Stimulated activated CD4-positive, alpha-beta T cell treated with anti-CD3 and anti-CD28 coated beads, TNF-alpha, amount 100 ng/mL, for 48 hours (primary cell): ENCODE measurements around the gene CLTA.
"Not testable (repeated sequence)": the region's sequence is repeated elsewhere in the genome, so short reads cannot be mapped to it uniquely, and the experiment has no call there.

Experiments used
- DNase-seq, 3 donors: peaks; one replicate each; pipeline ENCODE4 v3.0.0-alpha.2; 2020; ENCODE audit warnings: low read depth in 3 of 3

CLTA gene

DNA sequence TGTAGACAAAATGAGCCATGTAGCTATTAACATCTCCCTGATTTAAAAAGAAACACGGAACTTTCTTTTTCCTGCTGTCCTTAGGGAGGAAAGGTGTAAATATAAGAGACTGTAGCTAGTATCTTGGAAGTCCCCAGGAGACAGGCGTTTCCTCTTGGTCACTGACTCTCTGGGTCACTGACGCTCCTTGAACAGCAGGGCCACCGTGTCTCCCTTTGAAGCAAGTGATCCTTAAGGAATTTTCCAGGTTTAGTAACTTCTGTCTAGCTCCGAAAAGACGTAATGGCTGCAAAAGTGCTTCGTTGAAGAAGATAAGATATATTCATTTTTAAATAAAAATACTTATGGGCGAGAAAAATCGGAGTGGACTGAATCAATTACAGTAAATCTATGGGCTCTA is 745 bp upstream of the CLTA start:
- DNase-seq: no peak

DNA sequence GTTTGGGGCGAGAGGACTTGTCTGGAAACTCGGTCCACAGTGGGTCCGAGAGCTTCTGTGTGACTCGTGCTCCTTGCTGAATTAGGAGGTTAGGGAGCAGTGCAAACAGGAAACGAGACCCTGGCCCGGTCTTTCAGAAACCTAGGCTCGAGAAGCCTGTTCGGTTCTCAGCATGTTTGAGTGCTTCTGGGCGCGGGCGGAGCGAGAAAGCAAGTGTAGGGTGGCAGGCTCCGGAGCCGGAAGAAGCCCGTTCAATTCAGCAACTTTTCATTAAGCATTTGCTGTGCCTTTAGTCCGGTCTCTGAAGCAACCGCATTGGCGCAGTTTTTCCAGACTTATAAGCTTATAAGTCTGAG is 547 bp downstream of the CLTA start:
- DNase-seq: peak; percentile 10 to 19 (median 15)

DNA sequence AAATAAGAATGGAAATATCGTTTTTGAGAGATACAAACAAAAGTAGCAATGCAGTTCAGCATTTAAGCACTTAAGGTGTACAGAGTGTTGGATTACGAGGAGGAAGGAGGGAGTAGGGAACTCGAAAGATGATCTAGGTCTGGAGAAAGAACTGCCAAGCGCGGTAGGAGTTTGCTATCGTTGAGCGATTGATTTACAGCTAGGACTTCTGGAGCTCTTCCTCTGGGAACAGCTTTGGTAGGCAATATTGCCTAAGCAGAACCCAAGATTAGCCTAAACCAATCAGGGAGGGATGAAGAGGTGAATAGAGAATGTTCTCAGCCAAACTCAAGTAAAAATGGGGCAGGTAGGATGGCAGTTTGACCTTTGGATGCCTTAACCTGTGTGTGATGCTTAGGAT is 965 bp downstream of the CLTA start:
- DNase-seq: no peak

DNA sequence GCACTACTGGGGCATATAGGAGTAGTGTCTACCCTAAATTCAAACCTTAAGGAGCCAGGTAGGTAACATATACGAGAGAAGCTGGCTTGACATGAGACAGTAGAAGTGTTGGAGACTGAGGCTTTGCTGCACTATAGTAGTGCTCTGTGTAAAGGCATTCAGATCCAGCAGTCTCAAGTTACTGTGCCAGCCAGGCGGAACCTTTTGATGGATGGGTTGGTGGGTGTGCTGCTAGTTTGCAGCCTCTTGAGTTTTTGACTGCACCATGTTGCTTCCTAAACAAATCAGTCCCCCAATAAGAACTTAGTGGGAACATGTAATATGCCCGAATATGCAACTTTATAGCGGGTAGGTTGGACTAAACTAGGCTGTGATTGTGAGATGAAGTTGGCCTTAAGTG is 1.5 kb downstream of the CLTA start:
- no peak for DNase-seq

DNA sequence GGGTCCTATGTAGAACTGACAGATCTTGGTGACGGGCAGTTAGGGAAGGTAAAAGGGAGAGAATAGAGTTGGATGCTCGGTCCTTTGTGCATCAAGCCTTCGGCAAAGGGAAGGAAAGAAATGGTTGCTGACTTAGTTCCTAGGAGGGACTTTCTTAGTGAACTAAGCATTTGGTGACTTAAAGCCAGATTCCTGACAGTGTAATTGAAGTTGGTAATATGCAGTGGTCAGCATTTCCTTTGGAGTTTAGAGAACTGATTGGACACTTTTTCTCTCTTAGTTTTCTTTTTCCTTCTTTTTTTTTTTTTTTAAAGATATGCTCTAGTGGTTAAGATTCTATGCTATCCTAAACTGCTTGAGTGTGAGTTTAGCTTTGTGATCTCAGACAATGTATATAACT is 2.3 kb downstream of the CLTA start:
- no peak for DNase-seq

DNA sequence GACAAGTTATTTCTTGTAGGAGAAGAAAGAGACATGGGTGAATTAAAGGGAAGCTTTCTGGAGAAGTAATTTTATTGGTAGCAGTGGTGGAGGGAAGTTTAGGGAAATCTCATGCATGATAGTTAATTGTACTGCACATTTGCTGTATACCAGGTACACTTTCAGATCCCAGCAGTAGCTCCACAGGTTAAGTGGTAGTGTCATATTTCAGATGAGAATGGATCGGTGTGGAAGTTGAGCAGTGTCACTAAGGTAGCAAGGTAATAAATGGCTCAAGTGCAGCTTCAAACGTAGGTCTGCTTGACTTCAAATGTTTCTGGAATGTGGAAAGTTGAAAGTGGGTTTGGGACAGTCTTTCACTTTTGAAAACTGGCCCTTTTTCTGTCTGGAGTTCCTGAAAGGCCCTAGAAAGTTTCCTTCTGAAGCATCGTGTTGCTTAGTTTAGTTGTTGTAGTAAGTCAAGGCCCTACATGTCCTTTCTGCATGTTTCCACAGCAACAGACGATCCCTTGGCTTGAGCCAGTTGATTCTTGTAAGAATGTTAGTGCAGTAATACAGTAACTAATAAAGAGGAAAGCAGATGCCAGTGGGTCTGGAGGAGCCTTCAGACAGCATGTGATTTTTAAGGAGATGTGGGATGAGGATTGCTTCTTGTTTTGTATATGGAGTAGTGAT is 3.7 kb downstream of the CLTA start:
- DNase-seq: no peak

DNA sequence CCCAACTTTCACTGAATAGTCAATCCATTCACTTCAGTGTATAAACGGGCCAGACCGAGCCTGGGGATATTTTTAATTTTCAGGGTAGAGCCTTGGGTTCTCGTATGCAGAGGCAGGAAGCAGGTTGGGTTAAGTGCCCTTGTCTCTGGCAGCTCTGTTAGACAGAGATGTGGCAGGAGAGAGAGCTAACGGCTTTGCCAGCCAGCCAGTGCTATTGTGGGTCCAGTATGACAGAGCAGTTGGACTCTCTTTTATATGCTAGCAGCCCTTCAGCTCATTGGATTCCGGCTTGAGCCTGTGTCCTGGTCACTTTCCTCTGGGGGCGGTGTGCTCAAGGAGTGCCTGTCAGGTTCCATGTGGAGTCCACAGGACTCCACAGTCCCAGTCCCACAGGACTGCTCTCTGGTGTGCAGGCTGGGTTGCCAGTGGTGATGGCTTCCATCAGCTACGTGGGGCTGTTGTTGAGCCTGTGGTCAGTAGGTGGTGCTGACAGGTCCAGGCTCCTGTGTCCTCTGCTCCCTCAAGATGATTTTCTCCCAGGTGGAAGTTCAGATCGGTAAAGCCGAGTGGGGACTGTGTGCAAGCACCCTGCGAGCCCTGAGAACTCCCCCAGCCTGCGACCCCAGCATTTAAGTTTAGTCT is 14.3 kb downstream of the CLTA start:
- DNase-seq: no peak

DNA sequence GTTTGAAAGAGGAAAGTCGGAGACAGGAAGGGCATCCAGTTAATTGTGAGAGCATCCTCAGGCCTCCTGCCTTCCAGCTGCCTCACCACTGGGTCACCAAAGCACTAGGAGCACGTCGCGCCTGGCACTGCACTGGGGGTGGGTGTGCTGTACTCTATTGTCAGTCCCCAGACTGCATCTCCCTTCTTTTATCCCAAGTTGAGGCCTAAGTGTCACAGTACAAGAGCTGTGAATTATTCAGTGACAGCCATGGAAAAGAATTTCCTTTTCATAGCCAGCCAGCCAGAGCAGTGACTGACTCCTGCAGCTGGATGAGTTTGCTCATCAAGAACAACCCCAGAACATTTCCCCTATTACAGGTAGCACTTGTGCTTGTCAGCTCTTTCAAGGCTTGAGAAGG is 16.3 kb downstream of the CLTA start:
- DNase-seq: no peak

DNA sequence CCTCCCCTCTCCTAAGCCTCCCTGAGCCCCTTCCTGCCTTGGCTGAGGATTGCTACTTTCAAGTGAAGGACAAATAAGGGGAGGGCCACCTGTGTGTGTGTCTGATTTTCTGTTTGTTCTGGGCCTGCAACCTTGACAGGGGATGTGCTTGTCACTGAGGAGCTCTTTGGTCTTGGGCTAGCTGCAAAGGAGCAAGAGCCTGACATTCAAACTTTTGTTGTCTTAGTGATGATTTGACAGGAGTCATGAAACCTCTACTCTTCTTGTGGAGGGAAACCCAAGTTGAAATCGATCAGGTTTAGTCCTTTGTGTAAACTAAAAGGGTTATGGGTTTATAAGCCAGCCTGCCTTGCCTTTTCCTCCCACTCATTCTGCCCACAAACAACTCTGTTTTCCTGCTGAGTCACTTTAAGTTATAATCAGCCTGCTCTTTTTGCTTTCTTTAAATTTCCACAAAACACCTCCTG is 16.9 kb downstream of the CLTA start:
- DNase-seq: no peak

DNA sequence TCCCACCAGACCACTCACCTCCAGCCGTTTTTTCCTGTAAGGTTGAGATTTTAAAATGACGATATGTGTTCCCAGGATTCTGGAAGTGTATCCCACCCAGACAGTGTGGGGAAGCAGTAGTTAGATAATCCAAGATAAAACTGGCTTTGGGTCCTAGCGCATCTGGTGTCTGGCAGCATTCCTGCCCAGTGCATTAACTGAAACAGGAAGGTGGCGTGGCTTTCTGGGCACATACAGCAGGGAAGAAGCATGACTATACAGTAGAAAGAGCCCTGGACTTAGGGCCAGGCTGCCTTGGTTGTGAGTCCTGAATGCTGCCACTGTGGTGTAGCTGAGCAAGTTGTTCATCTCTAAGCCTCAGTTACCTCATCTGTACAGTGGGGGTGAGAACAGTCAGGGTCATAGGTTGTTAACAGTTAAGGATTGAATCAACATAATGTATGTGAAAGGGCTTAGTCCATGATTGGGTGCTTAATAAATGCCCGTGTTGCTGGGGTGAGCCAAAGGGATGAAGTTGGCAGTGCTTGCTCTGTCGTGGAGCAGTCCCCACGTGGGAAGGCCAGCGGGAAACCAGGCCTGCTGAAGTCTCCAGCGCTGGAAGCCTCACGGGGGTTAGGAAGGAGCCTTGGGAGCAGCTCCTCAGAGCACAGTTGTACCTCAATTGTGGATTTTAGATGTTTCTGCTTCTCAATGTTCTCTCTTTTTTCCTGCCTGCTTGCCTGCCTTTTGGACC is 18.0 kb downstream of the CLTA start:
- no peak for DNase-seq

DNA sequence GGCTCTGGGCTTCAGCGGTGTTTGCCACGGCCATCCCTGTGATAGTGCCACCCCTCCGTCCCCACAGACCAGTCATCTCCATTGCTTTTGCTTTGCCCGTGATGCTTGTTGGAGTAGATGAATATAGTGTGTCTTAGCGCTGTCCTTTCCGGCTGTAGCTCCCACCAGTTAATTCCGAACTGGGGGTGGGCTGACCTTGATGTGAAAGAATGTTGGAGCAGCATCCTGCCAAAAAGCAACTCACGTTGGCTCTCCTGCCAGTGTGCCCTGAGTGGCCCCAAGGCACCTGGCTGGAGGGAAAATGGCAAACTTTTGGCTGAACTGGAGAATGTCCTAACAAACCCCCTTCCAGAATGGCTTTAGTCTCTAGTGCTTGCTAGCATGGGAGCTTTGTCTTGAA is 20.0 kb downstream of the CLTA start:
- DNase-seq: no peak

DNA sequence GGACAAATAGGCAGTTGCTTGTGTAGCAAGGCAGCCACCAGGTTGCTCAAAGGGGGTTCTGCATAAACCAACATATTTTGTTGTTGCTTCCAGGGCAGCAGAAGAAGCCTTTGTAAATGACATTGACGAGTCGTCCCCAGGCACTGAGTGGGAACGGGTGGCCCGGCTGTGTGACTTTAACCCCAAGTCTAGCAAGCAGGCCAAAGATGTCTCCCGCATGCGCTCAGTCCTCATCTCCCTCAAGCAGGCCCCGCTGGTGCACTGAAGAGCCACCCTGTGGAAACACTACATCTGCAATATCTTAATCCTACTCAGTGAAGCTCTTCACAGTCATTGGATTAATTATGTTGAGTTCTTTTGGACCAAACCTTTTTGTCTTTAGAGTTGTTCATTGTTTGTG is 20.8 kb downstream of the CLTA start:
- DNase-seq: no peak

DNA sequence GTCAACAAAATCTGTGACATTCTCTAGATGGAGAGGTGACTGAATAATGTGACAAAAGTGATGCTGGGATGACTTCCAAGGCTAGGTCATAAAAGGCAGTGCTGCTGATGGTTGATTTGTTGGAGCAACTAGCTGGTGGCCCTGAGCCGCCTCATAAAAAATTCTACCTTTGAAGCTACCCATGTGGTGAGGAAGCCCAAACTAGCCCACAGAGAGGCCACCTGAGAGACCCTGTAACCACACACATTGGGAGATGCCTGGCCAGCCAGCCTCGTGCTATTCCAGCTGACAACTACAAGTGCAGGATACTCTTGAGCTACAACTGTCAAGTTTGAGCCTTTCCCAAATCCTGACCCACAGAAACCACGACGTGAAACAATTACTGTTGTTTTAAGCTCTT is 22.7 kb downstream of the CLTA start:
- DNase-seq: no peak

DNA sequence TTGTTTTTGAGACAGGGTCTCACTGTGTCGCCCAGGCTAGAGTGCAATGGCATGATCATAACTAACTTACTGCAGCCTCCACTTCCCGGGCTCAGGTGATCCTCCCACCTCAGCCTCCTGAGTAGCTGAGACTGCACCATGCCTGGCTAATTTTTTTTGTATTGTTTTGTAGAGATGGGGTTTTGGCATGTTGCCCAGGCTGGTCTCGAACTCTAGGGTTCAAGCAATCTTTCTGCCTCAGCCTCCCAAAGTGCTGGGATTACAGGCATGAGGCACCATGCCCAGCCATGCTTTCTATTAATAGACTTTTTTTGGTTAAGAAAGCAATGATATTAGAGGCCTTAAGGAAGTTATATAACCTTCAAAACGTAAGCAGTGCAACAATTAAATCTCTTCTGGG is 23.3 kb downstream of the CLTA start:
- no peak for DNase-seq

DNA sequence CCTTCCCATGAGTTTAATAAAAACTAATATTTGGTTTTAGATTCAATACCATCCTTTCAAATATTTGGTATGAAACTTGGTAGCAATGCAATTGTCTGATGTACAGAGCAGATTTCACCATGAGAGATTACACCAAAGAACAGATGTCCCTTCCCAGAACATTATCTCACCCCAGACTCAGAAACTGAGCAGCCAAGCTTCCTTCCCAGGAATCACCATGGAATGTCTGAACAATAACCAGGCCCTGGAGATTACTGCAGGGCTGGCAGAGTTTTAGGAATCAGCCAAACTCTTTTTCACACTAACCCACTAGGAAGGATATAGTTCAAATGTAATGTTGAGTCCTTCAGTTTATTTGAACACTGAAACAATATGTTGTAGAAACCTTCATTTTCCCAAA is 23.9 kb downstream of the CLTA start:
- DNase-seq: no peak

DNA sequence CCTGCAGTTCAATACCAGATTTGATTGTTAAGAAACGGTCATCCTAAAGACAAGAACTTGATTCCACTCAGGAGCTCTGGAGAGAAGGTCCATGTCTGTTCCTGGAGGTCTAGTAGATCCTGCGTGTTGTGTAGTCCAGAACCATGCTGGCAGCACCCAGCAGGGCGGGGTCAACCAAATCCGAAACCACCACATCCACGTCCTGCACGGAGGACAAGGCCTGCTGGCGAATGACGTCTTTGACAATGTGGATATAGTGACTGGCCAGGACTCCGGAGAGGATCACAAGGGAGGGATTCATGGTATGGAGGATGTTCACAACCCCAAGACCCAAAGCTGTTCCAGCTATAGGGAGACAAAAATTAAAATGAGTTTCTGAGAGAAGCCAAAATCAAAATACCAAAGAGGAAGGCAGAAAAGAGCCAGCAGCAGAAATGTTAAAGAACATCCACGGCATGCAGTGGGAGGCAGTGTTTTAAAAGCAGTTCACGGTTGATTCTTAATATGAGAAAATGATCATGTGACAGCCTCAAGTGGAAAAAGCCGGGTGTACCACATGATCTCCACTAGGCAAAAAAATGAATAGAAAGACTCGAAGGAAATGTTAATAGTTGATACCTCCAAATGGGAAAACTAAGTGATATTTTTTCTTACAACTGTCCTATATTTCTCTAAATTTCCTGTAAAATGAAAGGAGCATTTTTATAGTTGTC is 26.7 kb downstream of the CLTA start:
- DNase-seq: no peak

DNA sequence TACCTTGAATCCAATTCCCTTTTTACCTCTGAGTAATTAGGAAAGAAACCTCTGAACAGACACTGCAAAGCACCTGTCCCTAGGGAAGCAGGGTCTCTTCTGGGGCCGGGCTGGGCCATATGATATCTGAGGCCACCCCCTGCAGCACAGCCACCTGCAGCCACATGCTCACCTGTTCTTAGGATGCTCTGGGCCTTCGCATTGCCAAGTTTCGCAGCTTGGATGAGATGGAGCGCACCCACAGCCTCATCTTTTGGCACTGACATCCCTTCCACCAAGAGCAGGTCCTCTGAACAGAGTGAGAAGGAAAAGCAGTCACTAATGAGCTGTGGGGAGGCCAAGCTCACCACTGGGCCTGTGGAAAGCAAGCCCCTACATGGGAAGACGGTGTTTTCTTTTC is 27.3 kb downstream of the CLTA start:
- no peak for DNase-seq

DNA sequence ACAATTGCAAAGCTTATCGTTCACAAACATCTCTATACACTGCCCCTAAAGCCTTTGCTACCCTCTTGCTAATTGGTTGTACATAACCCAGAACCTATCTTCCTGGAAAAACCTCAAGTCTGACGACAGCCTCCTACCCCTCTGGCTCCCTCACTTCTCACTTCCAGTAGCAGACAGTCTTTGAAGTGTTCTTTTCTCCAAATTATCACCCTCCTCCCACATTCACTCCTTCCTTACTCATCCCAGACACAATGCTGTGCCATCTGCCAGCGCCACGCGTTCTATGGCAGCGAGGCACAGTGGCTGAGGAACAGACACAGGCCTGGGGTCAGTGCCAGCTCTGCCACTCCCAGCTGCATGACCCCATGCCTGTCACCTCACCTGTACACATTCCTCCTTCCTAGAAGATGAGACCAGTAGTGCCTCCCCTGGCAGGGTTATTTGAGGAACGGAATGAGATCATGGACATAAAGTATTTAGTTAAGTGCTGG is 27.7 kb downstream of the CLTA start:
- no peak for DNase-seq

DNA sequence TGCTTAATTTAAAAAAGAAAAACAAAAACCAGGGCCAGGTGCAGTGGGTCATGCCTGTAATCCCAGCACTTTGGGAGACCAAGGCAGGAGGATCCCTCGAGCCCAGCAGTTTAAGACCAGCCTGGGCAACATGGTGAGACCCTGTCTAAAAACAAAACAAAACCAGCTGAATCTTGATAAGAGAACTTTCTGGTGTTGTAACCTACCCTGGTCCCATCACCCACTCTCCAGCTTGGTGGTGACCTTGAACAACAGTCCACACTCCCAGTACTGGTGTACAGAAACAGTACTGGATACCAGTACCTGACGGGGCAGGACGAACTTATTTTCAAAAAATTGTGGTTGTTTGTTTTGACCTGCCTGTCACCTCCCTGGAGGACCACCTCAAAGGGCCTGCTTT is 30.9 kb downstream of the CLTA start:
- DNase-seq: no peak

DNA sequence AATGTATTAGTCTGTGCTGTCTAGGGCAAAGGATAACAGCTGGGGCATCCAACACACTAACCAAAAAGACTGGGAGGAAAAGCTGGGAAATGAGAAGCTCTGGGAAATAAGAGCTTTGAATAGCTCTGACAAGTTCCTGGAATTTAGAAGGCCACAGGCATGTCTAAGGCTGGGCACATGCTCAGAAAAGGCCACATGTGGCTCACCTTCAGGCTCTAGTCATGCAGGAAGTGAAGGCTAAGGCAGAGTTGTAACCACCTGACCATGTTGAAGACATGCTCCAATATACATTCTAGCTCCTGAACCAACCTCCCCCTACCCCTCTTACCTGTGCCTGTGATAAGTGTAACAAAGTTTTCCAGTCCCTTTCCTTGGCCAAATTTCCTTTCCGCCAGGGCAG is 31.7 kb downstream of the CLTA start:
- no peak for DNase-seq

DNA sequence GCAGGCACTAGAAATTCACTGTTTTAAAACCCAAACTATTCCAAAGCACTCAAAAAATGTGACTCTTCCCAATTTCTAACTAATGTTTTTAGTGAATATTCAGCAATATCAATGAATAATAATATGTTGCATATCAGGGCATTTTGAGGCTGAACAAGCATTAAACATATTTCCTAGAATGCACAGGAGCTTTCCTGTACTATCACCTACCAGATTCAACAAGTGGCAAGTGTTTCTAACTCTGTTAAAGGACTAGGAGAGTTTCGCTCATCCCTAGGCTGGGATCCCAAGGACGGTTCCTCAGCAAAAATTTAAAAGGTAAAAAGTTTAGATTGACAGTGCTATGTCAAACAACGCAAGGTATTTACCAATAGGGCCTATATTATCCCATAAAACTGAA is 46.5 kb downstream of the CLTA start:
- DNase-seq: no peak

DNA sequence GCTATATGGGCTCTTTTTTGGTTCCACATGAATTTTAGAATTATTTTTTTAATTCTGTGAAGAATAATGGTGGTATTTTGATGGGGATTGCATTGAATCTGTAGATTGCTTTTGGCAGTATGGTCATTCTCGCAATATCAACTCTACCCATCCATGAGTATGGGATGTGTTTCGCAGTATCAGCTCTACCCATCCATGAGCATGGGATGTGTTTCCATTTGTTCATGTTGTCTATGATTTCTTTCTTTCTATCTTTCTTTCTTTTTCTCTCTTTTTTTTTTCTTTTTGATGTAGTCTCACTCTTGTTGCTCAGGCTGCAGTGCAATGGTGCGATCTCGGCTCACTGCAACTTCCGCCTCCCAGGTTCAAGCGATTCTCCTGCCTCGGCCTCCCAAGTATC is 48.5 kb downstream of the CLTA start:
- not testable (repeated sequence) for DNase-seq
